ENCODE results near the gene SLC13A3. TPM values are rescaled to one million over a fixed set of nuclear protein-coding genes. Genes with fewer than 3 reads are reported as not detected.
A peak's percentile ranks its signal among the peaks of the same experiment; 100 is the strongest.

SLC13A3 gene
- polyA plus RNA-seq, 2 of the 4 experiments (the other 2 are of a cell fraction) = 0.19 TPM; not detected in 1

DNA sequence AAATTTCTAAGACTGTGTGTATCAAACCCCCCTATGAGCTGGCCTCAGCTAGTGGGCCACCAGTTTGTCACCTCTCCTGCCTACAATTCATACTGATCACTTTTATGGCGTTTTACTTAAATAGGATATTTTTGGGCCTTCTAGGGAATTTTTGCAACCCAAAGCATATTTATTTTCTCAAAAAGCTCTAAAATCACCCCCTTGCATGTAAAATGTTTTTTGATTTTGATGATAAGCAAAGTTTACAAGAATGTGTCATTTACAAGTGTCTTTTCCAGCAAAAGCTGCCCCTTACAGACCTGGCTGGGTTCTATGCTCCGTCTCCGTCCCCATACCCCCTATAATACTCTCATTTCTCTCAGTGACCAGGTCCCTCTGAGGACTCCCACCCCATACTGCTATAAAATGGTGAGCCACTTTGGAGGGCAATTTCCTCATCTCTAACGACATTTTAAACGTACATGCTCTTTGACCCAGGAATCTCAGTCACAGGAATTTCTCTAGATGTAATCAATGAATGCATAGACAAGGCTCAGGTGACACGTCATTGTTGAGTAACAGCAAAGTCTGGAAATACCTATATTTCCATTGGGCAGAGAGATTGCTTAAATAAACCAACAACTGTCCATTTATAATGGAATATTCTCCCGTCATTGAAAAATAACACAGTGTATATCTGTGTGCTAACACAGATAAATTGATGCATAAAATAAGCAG is 86.9 kb downstream of the SLC13A3 start:
- ATAC-seq = no peak
- ChIA-PET CTCF (interaction anchor here (1.4 to 1.9 kb wide), 2 partner anchors 9 to 79 kb away, joined by 3 to 4 read pairs; no protein-coding TSS in a partner anchor), POLR2A (no interaction called here)
- Histone ChIP-seq H3K9me3 (no peaks in the 10 kb centered on the region), H3K27ac (no peak overlapping the region), H3K4me2 (no peak overlapping the region), H3K4me1 (peaks cover 5% of the 10 kb centered on the region; the same call in 2 of the 3 replicates), H3K4me3 (no peak overlapping the region)
- 65% methylated on average over 7 of the region's 7 CpGs for WGBS (ENCODE audit: missing lambda C conversion rate)
- no peak for FAIRE-seq
- no peak for TF ChIP-seq FOSL2 (IDR thresholded peaks at IDR 0.05)
- TF ChIP-seq FOSL2 (CRISPR knock-in tag; IDR thresholded peaks at IDR 0.05) = no peak
- TF ChIP-seq POLR2A (IDR thresholded peaks at IDR 0.05; ENCODE audit: low read length) = no peak
- TF ChIP-seq, protein P1, sequence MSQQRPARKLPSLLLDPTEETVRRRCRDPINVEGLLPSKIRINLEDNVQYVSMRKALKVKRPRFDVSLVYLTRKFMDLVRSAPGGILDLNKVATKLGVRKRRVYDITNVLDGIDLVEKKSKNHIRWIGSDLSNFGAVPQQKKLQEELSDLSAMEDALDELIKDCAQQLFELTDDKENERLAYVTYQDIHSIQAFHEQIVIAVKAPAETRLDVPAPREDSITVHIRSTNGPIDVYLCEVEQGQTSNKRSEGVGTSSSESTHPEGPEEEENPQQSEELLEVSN (IDR thresholded peaks at IDR 0.05; ENCODE audit: borderline replicate concordance, low read depth) = no peak
- no peak for TF ChIP-seq ZC3H11A (IDR thresholded peaks at IDR 0.05)
- TF ChIP-seq, protein P2, sequence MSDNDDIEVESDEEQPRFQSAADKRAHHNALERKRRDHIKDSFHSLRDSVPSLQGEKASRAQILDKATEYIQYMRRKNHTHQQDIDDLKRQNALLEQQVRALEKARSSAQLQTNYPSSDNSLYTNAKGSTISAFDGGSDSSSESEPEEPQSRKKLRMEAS (IDR thresholded peaks at IDR 0.05) = no peak
- TF ChIP-seq, protein P3, sequence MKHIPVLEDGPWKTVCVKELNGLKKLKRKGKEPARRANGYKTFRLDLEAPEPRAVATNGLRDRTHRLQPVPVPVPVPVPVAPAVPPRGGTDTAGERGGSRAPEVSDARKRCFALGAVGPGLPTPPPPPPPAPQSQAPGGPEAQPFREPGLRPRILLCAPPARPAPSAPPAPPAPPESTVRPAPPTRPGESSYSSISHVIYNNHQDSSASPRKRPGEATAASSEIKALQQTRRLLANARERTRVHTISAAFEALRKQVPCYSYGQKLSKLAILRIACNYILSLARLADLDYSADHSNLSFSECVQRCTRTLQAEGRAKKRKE (CRISPR knock-in tag; IDR thresholded peaks at IDR 0.05; ENCODE audit: low read depth) = no peak
- no peak for TF ChIP-seq HEYL (CRISPR knock-in tag; IDR thresholded peaks at IDR 0.05)
- no peak for TF ChIP-seq SMC3 (IDR thresholded peaks at IDR 0.05)
- TF ChIP-seq NPAS2 (CRISPR knock-in tag; IDR thresholded peaks at IDR 0.05; ENCODE audit: borderline replicate concordance) = no peak
- no peak for TF ChIP-seq PHF8 (IDR thresholded peaks at IDR 0.05; ENCODE audit: borderline replicate concordance, low read depth)
- TF ChIP-seq NR3C1 (IDR thresholded peaks at IDR 0.05) = no peak
- TF ChIP-seq MYC (IDR thresholded peaks at IDR 0.05; ENCODE audit: borderline replicate concordance, low read length) = no peak
- no peak for TF ChIP-seq MAZ (IDR thresholded peaks at IDR 0.05; ENCODE audit: borderline replicate concordance, low read depth, low read length)
- no peak for TF ChIP-seq NFE2L2 (conservative IDR thresholded peaks at IDR 0.05; ENCODE audit: low read length)
- no peak for TF ChIP-seq GATA3 (IDR thresholded peaks at IDR 0.05; ENCODE audit: borderline replicate concordance)
- no peak for TF ChIP-seq TFCP2L1 (CRISPR knock-in tag; IDR thresholded peaks at IDR 0.05)
- no peak for TF ChIP-seq KDM1A (IDR thresholded peaks at IDR 0.05; ENCODE audit: low read depth)
- no peak for TF ChIP-seq CBX8 (IDR thresholded peaks at IDR 0.05)
- no peak for TF ChIP-seq RARB (CRISPR knock-in tag; IDR thresholded peaks at IDR 0.05)
- no peak for TF ChIP-seq HOXB13 (CRISPR knock-in tag; IDR thresholded peaks at IDR 0.05; ENCODE audit: low read depth)
- no peak for DNase-seq (ENCODE audit: low read depth in 1 of 2, low spot score in 1 of 2)

DNA sequence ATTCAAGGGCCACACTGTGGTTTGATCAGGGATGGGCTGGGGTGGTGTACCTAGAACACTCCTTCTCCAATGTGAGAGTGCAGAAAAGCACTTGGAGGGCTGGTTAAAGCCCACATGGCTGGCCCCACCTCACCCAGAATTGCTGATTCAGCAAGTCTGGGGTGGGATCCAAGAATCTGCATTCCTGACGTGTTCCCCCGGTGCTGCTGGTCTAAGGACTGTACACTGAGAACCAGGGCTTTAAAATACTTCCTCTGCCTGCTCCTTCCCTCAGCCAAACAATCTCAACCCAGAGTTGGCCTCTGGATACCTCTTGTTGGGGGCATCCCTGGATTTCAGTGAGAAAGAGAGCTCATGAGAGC is 87.4 kb downstream of the SLC13A3 start:
- Histone ChIP-seq H3K9me3 (no peaks in the 10 kb centered on the region), H3K4me3 (no peak overlapping the region), H3K4me2 (no peak overlapping the region), H3K4me1 (peaks cover 5% of the 10 kb centered on the region), H3K27ac (no peak overlapping the region)
- TF ChIP-seq NFE2L2 (conservative IDR thresholded peaks at IDR 0.05; ENCODE audit: low read length) (no peak), MAFK (IDR thresholded peaks at IDR 0.05; ENCODE audit: partially characterized antibody) (peak; percentile 97)
- FAIRE-seq (no peak), DNase-seq (ENCODE audit: low read depth in 1 of 2, low spot score in 1 of 2) (no peak), ATAC-seq (no peak)
- WGBS (ENCODE audit: missing lambda C conversion rate) = 73% methylated on average over 2 of the region's 2 CpGs
- POLR2A ChIA-PET = no interaction called here
- CTCF ChIA-PET = interaction anchor here (1.9 kb wide), 1 partner anchor 10 kb away, joined by 4 read pairs; no protein-coding TSS in a partner anchor

DNA sequence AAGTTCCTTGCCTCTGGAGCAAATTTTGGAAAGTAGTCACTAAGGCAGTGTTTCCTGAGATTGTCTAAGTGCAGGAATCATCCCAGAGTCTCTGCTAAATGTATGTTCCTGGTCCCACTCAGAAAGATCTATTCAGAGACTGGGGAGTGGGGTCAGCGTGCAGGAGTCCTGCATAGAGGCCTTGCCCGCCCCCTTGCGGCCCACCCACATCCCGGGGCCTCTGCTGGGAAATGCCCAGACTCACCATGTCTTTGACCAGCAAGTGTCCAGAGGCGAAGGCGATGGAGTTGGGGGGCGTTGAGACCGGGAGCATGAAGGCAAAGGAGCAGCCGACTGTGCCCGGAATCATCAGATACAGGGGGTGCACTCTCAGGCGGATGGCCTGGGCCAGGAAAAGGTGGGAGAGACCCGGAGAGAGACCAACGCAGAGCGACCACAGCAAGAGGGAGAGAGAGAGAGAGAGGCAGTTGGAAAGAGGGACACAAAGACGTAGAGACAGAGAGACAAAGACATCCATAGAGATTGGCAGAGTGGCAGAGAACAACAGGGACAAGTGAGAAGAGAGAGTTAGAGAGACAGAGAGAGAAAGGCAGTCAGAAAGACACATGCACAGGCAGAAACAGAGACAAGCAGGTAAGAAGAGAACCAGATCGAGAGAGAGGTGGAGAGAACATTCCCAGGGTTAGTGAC is 87.9 kb downstream of the SLC13A3 start:
- CTCF ChIA-PET = interaction anchor here (0.7 to 3.7 kb wide), 18 partner anchors 10 to 116 kb away, joined by 3 to 35 read pairs (median 5); partner anchors contain the start of gene OCSTAMP
- H3K9me3 ChIP-seq = no peaks in the 10 kb centered on the region
- WGBS (ENCODE audit: missing lambda C conversion rate) = 85% methylated on average over 16 of the region's 16 CpGs
- POLR2A ChIA-PET = no interaction called here
- H3K4me1 ChIP-seq = peaks cover 11% of the 10 kb centered on the region
- FAIRE-seq = no peak
- no peak for ATAC-seq
- no peak overlapping the region; the same call in 2 of the 3 replicates for H3K4me3 ChIP-seq
- H3K27ac ChIP-seq = peak overlapping the region in 1 of 2 experiments; percentile 63; a peak in 1 of 6 replicates
- no peak for DNase-seq (ENCODE audit: low read depth in 1 of 2, low spot score in 1 of 2)
- peak overlapping the region; percentile 73 for H3K4me2 ChIP-seq
- TF ChIP-seq, protein P2 (IDR thresholded peaks at IDR 0.05) = no peak
- TF ChIP-seq SREBF2 (IDR thresholded peaks at IDR 0.05) = no peak
- TF ChIP-seq ZC3H11A (IDR thresholded peaks at IDR 0.05) = no peak
- no peak for TF ChIP-seq HEYL (CRISPR knock-in tag; IDR thresholded peaks at IDR 0.05)
- TF ChIP-seq KDM1A (IDR thresholded peaks at IDR 0.05; ENCODE audit: low read depth) = no peak
- TF ChIP-seq, protein P4, sequence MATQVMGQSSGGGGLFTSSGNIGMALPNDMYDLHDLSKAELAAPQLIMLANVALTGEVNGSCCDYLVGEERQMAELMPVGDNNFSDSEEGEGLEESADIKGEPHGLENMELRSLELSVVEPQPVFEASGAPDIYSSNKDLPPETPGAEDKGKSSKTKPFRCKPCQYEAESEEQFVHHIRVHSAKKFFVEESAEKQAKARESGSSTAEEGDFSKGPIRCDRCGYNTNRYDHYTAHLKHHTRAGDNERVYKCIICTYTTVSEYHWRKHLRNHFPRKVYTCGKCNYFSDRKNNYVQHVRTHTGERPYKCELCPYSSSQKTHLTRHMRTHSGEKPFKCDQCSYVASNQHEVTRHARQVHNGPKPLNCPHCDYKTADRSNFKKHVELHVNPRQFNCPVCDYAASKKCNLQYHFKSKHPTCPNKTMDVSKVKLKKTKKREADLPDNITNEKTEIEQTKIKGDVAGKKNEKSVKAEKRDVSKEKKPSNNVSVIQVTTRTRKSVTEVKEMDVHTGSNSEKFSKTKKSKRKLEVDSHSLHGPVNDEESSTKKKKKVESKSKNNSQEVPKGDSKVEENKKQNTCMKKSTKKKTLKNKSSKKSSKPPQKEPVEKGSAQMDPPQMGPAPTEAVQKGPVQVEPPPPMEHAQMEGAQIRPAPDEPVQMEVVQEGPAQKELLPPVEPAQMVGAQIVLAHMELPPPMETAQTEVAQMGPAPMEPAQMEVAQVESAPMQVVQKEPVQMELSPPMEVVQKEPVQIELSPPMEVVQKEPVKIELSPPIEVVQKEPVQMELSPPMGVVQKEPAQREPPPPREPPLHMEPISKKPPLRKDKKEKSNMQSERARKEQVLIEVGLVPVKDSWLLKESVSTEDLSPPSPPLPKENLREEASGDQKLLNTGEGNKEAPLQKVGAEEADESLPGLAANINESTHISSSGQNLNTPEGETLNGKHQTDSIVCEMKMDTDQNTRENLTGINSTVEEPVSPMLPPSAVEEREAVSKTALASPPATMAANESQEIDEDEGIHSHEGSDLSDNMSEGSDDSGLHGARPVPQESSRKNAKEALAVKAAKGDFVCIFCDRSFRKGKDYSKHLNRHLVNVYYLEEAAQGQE (IDR thresholded peaks at IDR 0.05) = no peak
- no peak for TF ChIP-seq FOXS1 (CRISPR knock-in tag; IDR thresholded peaks at IDR 0.05)
- TF ChIP-seq, protein P5, sequence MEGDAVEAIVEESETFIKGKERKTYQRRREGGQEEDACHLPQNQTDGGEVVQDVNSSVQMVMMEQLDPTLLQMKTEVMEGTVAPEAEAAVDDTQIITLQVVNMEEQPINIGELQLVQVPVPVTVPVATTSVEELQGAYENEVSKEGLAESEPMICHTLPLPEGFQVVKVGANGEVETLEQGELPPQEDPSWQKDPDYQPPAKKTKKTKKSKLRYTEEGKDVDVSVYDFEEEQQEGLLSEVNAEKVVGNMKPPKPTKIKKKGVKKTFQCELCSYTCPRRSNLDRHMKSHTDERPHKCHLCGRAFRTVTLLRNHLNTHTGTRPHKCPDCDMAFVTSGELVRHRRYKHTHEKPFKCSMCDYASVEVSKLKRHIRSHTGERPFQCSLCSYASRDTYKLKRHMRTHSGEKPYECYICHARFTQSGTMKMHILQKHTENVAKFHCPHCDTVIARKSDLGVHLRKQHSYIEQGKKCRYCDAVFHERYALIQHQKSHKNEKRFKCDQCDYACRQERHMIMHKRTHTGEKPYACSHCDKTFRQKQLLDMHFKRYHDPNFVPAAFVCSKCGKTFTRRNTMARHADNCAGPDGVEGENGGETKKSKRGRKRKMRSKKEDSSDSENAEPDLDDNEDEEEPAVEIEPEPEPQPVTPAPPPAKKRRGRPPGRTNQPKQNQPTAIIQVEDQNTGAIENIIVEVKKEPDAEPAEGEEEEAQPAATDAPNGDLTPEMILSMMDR (IDR thresholded peaks at IDR 0.05) = no peak
